ENCODE results near the gene CERCAM. TPM values are rescaled to one million over a fixed set of nuclear protein-coding genes. Genes with fewer than 3 reads are reported as not detected.

CERCAM gene
- total RNA-seq, 2 experiments from 2014 or later = 0.75 to 0.79 TPM

GRCh38 chr9:128469070-128469469, 48.4 kb downstream of the CERCAM start:
- H3K9me3 Mint-ChIP-seq (ENCODE audit: low read depth) = no peaks in the 10 kb centered on the region
- CTCF ChIA-PET = interaction anchor here (0.9 to 1.3 kb wide), 3 partner anchors 11 to 233 kb away, joined by 3 to 5 read pairs (median 3); partner anchors contain the start of gene PKN3
- intact Hi-C loops (cut with DNase I, micrococcal nuclease) = no loop called here
- H3K36me3 Mint-ChIP-seq (ENCODE audit: low read depth) = peaks cover 35% of the 10 kb centered on the region
- no peak overlapping the region for H3K27ac Mint-ChIP-seq
- POLR2A ChIA-PET = interaction anchor here (0.8 kb wide), 1 partner anchor 63 kb away, joined by 3 read pairs; no protein-coding TSS in a partner anchor
- peaks cover 2% of the 10 kb centered on the region for H3K4me1 Mint-ChIP-seq
- ATAC-seq = no peak
- H3K4me3 Mint-ChIP-seq = no peak overlapping the region
- no peak for DNase-seq
- no peaks in the 10 kb centered on the region for H3K27me3 Mint-ChIP-seq

- Mint-ChIP-seq H3K36me3 (ENCODE audit: low read depth) (peaks cover 46% of the 10 kb centered on the region), H3K4me3 (no peak overlapping the region), H3K27ac (peak overlapping the region; percentile 32), H3K4me1 (peaks cover 2% of the 10 kb centered on the region), H3K27me3 (no peaks in the 10 kb centered on the region), H3K9me3 (ENCODE audit: low read depth) (no peaks in the 10 kb centered on the region)
- CTCF ChIA-PET = no interaction called here
- DNase-seq (peak; percentile 24), ATAC-seq (peak; percentile 30)
- intact Hi-C loops (cut with DNase I, micrococcal nuclease) = no loop called here
- POLR2A ChIA-PET = no interaction called here
These were observed 49.9 kb downstream of the CERCAM start for GRCh38 chr9:128470560-128470959.

GRCh38 chr9:128473104-128473503, 52.4 kb downstream of the CERCAM start:
- Mint-ChIP-seq H3K27ac (no peak overlapping the region), H3K9me3 (ENCODE audit: low read depth) (no peaks in the 10 kb centered on the region), H3K36me3 (ENCODE audit: low read depth) (peaks cover 45% of the 10 kb centered on the region), H3K27me3 (no peaks in the 10 kb centered on the region), H3K4me3 (no peak overlapping the region), H3K4me1 (peaks cover 2% of the 10 kb centered on the region)
- no peak for DNase-seq
- intact Hi-C loops (cut with DNase I, micrococcal nuclease) = no loop called here
- CTCF ChIA-PET = no interaction called here
- ATAC-seq = no peak
- POLR2A ChIA-PET = no interaction called here

- Mint-ChIP-seq H3K27ac (no peak overlapping the region), H3K36me3 (ENCODE audit: low read depth) (peaks cover 52% of the 10 kb centered on the region), H3K4me3 (no peak overlapping the region), H3K27me3 (no peaks in the 10 kb centered on the region), H3K4me1 (no peaks in the 10 kb centered on the region), H3K9me3 (ENCODE audit: low read depth) (no peaks in the 10 kb centered on the region)
- ChIA-PET POLR2A (no interaction called here), CTCF (no interaction called here)
- no peak for DNase-seq
- ATAC-seq = no peak
- intact Hi-C loops (cut with DNase I, micrococcal nuclease) = no loop called here
These were observed 55.2 kb downstream of the CERCAM start for GRCh38 chr9:128475867-128476266.

GRCh38 chr9:128479262-128479661, 58.6 kb downstream of the CERCAM start:
- CTCF ChIA-PET = interaction anchor here (1.0 to 1.6 kb wide), 2 partner anchors 11 to 39 kb away, joined by 3 read pairs; no protein-coding TSS in a partner anchor
- no peak overlapping the region for H3K27ac Mint-ChIP-seq

GRCh38 chr9:128481561-128481960, 60.9 kb downstream of the CERCAM start:
- no peaks in the 10 kb centered on the region for H3K9me3 Mint-ChIP-seq (ENCODE audit: low read depth)
- intact Hi-C loops (cut with DNase I, micrococcal nuclease) = no loop called here
- H3K4me1 Mint-ChIP-seq = no peaks in the 10 kb centered on the region
- ATAC-seq = no peak
- no peak overlapping the region for H3K4me3 Mint-ChIP-seq
- DNase-seq = no peak
- no peaks in the 10 kb centered on the region for H3K27me3 Mint-ChIP-seq
- CTCF ChIA-PET = interaction anchor here (0.6 to 0.7 kb wide), 2 partner anchors 152 to 1562 kb away, joined by 3 to 7 read pairs; no protein-coding TSS in a partner anchor
- no peak overlapping the region for H3K27ac Mint-ChIP-seq
- H3K36me3 Mint-ChIP-seq (ENCODE audit: low read depth) = peaks cover 40% of the 10 kb centered on the region
- POLR2A ChIA-PET = interaction anchor here (0.6 kb wide), 1 partner anchor 70 kb away, joined by 7 read pairs; no protein-coding TSS in a partner anchor

More at GRCh38 chr9:128479262-128479661, 58.6 kb downstream of the CERCAM start:
- H3K4me1 Mint-ChIP-seq = no peaks in the 10 kb centered on the region
- DNase-seq = no peak
- no peaks in the 10 kb centered on the region for H3K9me3 Mint-ChIP-seq (ENCODE audit: low read depth)
- no peak for ATAC-seq
- no peak overlapping the region for H3K4me3 Mint-ChIP-seq
- H3K27me3 Mint-ChIP-seq = no peaks in the 10 kb centered on the region
- peaks cover 46% of the 10 kb centered on the region for H3K36me3 Mint-ChIP-seq (ENCODE audit: low read depth)
- intact Hi-C loops (cut with DNase I, micrococcal nuclease) = no loop called here
- POLR2A ChIA-PET = no interaction called here

GRCh38 chr9:128482186-128482585, 61.5 kb downstream of the CERCAM start:
- Mint-ChIP-seq H3K4me1 (no peaks in the 10 kb centered on the region), H3K9me3 (ENCODE audit: low read depth) (no peaks in the 10 kb centered on the region), H3K4me3 (no peak overlapping the region), H3K36me3 (ENCODE audit: low read depth) (peaks cover 44% of the 10 kb centered on the region), H3K27me3 (no peaks in the 10 kb centered on the region), H3K27ac (no peak overlapping the region)
- DNase-seq = no peak
- ChIA-PET CTCF (interaction anchor here (0.7 kb wide), 1 partner anchor 1563 kb away, joined by 7 read pairs; no protein-coding TSS in a partner anchor), POLR2A (interaction anchor here (0.6 kb wide), 2 partner anchors 69 to 153 kb away, joined by 6 to 7 read pairs; no protein-coding TSS in a partner anchor)
- intact Hi-C loops (cut with DNase I, micrococcal nuclease) = no loop called here
- ATAC-seq = no peak

- no peak for DNase-seq
- H3K27ac Mint-ChIP-seq = no peak overlapping the region
- no peaks in the 10 kb centered on the region for H3K4me1 Mint-ChIP-seq
- POLR2A ChIA-PET = no interaction called here
- ATAC-seq = no peak
- peaks cover 47% of the 10 kb centered on the region for H3K36me3 Mint-ChIP-seq (ENCODE audit: low read depth)
- no peaks in the 10 kb centered on the region for H3K9me3 Mint-ChIP-seq (ENCODE audit: low read depth)
- H3K4me3 Mint-ChIP-seq = no peak overlapping the region
- CTCF ChIA-PET = interaction anchor here (0.6 to 0.7 kb wide), 2 partner anchors 75 to 232 kb away, joined by 3 read pairs; no protein-coding TSS in a partner anchor
- no peaks in the 10 kb centered on the region for H3K27me3 Mint-ChIP-seq
- intact Hi-C loops (cut with DNase I, micrococcal nuclease) = no loop called here
These were observed 64.2 kb downstream of the CERCAM start for GRCh38 chr9:128484686-128485413.

GRCh38 chr9:128485414-128485855, 64.8 kb downstream of the CERCAM start:
- POLR2A ChIA-PET = no interaction called here
- Mint-ChIP-seq H3K4me1 (no peaks in the 10 kb centered on the region), H3K27me3 (no peaks in the 10 kb centered on the region), H3K9me3 (ENCODE audit: low read depth) (no peaks in the 10 kb centered on the region), H3K36me3 (ENCODE audit: low read depth) (peaks cover 50% of the 10 kb centered on the region), H3K4me3 (no peak overlapping the region), H3K27ac (no peak overlapping the region)
- intact Hi-C loops (cut with DNase I, micrococcal nuclease) = no loop called here
- no peak for DNase-seq
- CTCF ChIA-PET = interaction anchor here (0.6 to 0.7 kb wide), 3 partner anchors 74 to 231 kb away, joined by 3 read pairs; no protein-coding TSS in a partner anchor
- ATAC-seq = no peak

GRCh38 chr9:128486201-128486600, 65.5 kb downstream of the CERCAM start:
- Mint-ChIP-seq H3K27ac (no peak overlapping the region), H3K36me3 (ENCODE audit: low read depth) (peaks cover 52% of the 10 kb centered on the region), H3K4me1 (no peaks in the 10 kb centered on the region), H3K27me3 (no peaks in the 10 kb centered on the region), H3K4me3 (no peak overlapping the region), H3K9me3 (ENCODE audit: low read depth) (no peaks in the 10 kb centered on the region)
- ATAC-seq = no peak
- CTCF ChIA-PET = interaction anchor here (0.6 kb wide), 1 partner anchor 195 kb away, joined by 3 read pairs; no protein-coding TSS in a partner anchor
- intact Hi-C loops (cut with DNase I, micrococcal nuclease) = no loop called here
- no peak for DNase-seq
- POLR2A ChIA-PET = no interaction called here

All from activated CD4-positive, alpha-beta T cell treated with anti-CD3 and anti-CD28 coated beads for 36 hours (primary cell).